Liver (tissue), 3 donors: ENCODE results near the gene ZNRF3.

Experiments
- GABPA ChIP-seq, 2 donors: IDR thresholded peaks in 1 of 2; conservative IDR thresholded peaks in 1 of 2; 2 replicates each; pipeline ENCODE4 v1.6.1; 2016; ENCODE audit warnings: antibody characterized with exemption in 2 of 2, mild to moderate bottlenecking in 1 of 2, moderate library complexity in 1 of 2
- RAD21 ChIP-seq, 2 donors: IDR thresholded peaks; 2 replicates each; pipeline ENCODE4 v1.6.1; 2016; ENCODE audit warnings: antibody characterized with exemption in 2 of 2, mild to moderate bottlenecking in 2 of 2
- TF ChIP-seq, protein P1 (sequence below): fragments of 150-350 bp; IDR thresholded peaks from 2 replicates; pipeline ENCODE4 v1.5.1; 2017; ENCODE audit warnings: improper control_type of control experiment, low read depth, low read length; ENCODE audit not compliant: missing input control
- TF ChIP-seq, protein P2 (sequence below): IDR thresholded peaks from 2 replicates; pipeline ENCODE4 v1.6.1; 2016; ENCODE audit warnings: antibody characterized with exemption
- donor health status: healthy.
- donor health status: healthy.

DNA sequence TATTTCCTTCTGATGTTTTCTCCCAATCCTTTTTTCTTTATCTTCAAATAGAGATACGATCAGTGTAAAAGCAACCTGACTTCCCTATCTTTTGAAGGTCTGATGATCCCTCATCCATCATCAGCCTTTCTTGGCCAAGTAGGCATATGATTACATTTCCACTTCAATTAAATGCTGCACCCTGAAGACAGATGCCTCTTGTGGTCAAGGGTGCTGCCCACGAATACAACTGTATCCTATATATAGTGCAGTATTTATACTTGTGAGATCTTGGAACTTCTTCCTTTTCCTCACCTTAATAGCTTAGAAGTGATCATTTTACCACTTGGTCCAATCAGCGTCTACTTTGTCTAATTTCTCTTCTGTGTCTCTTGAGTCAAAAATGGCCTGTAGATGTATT lies 9.3 kb upstream of the ZNRF3 start:
- TF ChIP-seq, protein P1, sequence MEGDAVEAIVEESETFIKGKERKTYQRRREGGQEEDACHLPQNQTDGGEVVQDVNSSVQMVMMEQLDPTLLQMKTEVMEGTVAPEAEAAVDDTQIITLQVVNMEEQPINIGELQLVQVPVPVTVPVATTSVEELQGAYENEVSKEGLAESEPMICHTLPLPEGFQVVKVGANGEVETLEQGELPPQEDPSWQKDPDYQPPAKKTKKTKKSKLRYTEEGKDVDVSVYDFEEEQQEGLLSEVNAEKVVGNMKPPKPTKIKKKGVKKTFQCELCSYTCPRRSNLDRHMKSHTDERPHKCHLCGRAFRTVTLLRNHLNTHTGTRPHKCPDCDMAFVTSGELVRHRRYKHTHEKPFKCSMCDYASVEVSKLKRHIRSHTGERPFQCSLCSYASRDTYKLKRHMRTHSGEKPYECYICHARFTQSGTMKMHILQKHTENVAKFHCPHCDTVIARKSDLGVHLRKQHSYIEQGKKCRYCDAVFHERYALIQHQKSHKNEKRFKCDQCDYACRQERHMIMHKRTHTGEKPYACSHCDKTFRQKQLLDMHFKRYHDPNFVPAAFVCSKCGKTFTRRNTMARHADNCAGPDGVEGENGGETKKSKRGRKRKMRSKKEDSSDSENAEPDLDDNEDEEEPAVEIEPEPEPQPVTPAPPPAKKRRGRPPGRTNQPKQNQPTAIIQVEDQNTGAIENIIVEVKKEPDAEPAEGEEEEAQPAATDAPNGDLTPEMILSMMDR: no peak
- TF ChIP-seq GABPA (IDR thresholded peaks at IDR 0.05 in 1 of 2, conservative IDR thresholded peaks at IDR 0.05 in 1 of 2) (no peak), RAD21 (IDR thresholded peaks at IDR 0.05) (no peak)
- TF ChIP-seq, protein P2, sequence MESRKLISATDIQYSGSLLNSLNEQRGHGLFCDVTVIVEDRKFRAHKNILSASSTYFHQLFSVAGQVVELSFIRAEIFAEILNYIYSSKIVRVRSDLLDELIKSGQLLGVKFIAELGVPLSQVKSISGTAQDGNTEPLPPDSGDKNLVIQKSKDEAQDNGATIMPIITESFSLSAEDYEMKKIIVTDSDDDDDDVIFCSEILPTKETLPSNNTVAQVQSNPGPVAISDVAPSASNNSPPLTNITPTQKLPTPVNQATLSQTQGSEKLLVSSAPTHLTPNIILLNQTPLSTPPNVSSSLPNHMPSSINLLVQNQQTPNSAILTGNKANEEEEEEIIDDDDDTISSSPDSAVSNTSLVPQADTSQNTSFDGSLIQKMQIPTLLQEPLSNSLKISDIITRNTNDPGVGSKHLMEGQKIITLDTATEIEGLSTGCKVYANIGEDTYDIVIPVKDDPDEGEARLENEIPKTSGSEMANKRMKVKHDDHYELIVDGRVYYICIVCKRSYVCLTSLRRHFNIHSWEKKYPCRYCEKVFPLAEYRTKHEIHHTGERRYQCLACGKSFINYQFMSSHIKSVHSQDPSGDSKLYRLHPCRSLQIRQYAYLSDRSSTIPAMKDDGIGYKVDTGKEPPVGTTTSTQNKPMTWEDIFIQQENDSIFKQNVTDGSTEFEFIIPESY: no peak
